Adrenal gland (tissue), 12 donors: ENCODE results near the gene C20orf202. TPM values are rescaled to one million over a fixed set of nuclear protein-coding genes. Genes with fewer than 3 reads are reported as not detected.

Experiments
- DNase-seq, 7 donors: peaks; one replicate each; pipeline ENCODE4 v3.0.0-alpha.2; 2019 to 2020
- H3K27ac ChIP-seq, 5 donors: fragments of 200-600 bp; sonication (generic) in 4 of 5; 1 replicate in 3 of 5; 2 replicates in 2 of 5; pipeline versions ENCODE4 v1.5.1 to v1.8.0; 2016 to 2020; ENCODE audit warnings: mild to moderate bottlenecking in 1 of 5
- H3K27me3 ChIP-seq: fragments of 200-600 bp; 2 replicates; pipeline ENCODE4 v1.8.0; 2021
- H3K36me3 ChIP-seq, 2 donors: fragments of 200-600 bp; replicated peaks in 1 of 2; 1 replicate in 1 of 2; 2 replicates in 1 of 2; pipeline versions ENCODE4 v1.5.1 to v1.8.0; 2018 to 2022
- H3K4me1 ChIP-seq, 2 donors: fragments of 200-600 bp; replicated peaks in 1 of 2; 1 replicate in 1 of 2; 2 replicates in 1 of 2; pipeline versions ENCODE4 v1.5.1 to v1.8.0; 2018 to 2021
- H3K4me3 ChIP-seq, 4 donors: fragments of 200-600 bp; sonication (generic) in 3 of 4; one replicate each; pipeline ENCODE4 v1.5.1; 2016 to 2018
- H3K9me3 ChIP-seq, 3 donors: fragments of 200-600 bp; sonication (generic) in 1 of 3; replicated peaks in 1 of 3; 1 replicate in 2 of 3; 2 replicates in 1 of 3; pipeline versions ENCODE4 v1.5.1 to v1.8.0; 2016 to 2021
- CTCF ChIP-seq, 6 experiments: fragments of 450-650 bp in 4 of 6; fragments of 200-600 bp in 2 of 6; sonication (generic) in 1 of 6; IDR thresholded peaks; 1 replicate in 5 of 6; 2 replicates in 1 of 6; pipeline versions ENCODE4 v1.5.1 to v1.8.0; 2016 to 2021; ENCODE audit warnings: antibody characterized with exemption in 6 of 6, mild to moderate bottlenecking in 2 of 6, moderate library complexity in 1 of 6
- POLR2A ChIP-seq, 2 donors: fragments of 450-650 bp; IDR thresholded peaks; one replicate each; pipeline ENCODE4 v1.6.1; 2017; ENCODE audit warnings: antibody characterized with exemption in 2 of 2, mild to moderate bottlenecking in 2 of 2, moderate library complexity in 1 of 2
- WGBS, 4 donors: extraction: QIAGEN DNeasy Blood & Tissue Kit in 2 of 4; methylation state at CpG; one replicate each; pipeline versions ENCODE4 v1.1.5 to v1.1.7; 2013 to 2017; 5-methylcytosine and 5-hydroxymethylcytosine counted together
- intact Hi-C, 2 donors: fragments of 100-400 bp; cut with DNase I; formaldehyde crosslinking; loops; one replicate each; pipeline versions ENCODE4 v1.14.1 to v1.15.0; 2022 to 2023
- polyA plus RNA-seq, 3 donors: library from polyadenylated mRNA; stranded (reverse); fragments of 200-250 nt in 2 of 3; fragments of 350-450 nt in 1 of 3; fragmentation: Illumina TruSeq in 1 of 3; extraction: RNeasy Lipid Tissue Mini Kit (QIAGEN cat#74804) in 1 of 3; gene quantifications; one replicate each; pipeline ENCODE4 v1.2.3, GENCODE V29; 2013 to 2014
- total RNA-seq, 9 donors: library from RNA; depleted of rRNA in 4 of 9; stranded (reverse); fragments of >200 nt in 4 of 9; fragments of 120-200 nt in 1 of 9; fragmentation: NEBNext Ultra II Directional in 1 of 9; extraction: Animal tissue kit (Norgen Biotek cat#: 25700) in 1 of 9; gene quantifications; one replicate each; pipeline versions ENCODE4 v1.1.0 to v1.2.4, GENCODE V29; 2013 to 2023
- donor health status: healthy with polysubstance abuse.
- donor health status: Bipolar disorder and iron deficiency.
- donor health status: DM: yes; HTN: yes; CAD: no.
- donor health status: DM: no; HTN: no; CAD: no.
- donor health status: DM: no; HTN: no; CAD: no.
- donor health status: DM: yes; HTN: yes; CAD: no.

Gene C20orf202
- total and polyA plus RNA-seq, 12 donors, result 0.17 to 0.95 (median 0.36) TPM; not detected in 3

- H3K27ac ChIP-seq, result no peak overlapping the region
- no peaks in the 10 kb centered on the region for H3K36me3 ChIP-seq
- H3K9me3 ChIP-seq, result no peaks in the 10 kb centered on the region
- no peak overlapping the region for H3K4me3 ChIP-seq
- intact Hi-C loops, result loop anchor here in 1 of 2 donors (10.0 kb wide), 1 partner anchor 230 kb away; no protein-coding TSS in a partner anchor
- H3K4me1 ChIP-seq, result no peaks in the 10 kb centered on the region
- TF ChIP-seq POLR2A (IDR thresholded peaks at IDR 0.05), result no peak
- TF ChIP-seq CTCF (IDR thresholded peaks at IDR 0.05), result no peak
- DNase-seq, result no peak
- WGBS, 4 donors, result 91 to 100% (median 95%) methylated on average over 1 of the region's 1 CpG
- no peaks in the 10 kb centered on the region for H3K27me3 ChIP-seq
These were observed 8.0 kb upstream of the C20orf202 start for GRCh38 chr20:1195226-1195625.

GRCh38 chr20:1196634-1197033 is 6.6 kb upstream of the C20orf202 start:
- no peak overlapping the region for H3K4me3 ChIP-seq
- 83 to 88% (median 85%) methylated on average over 2 of the region's 2 CpGs for WGBS, 4 donors
- TF ChIP-seq CTCF (IDR thresholded peaks at IDR 0.05), result no peak
- no peak for TF ChIP-seq POLR2A (IDR thresholded peaks at IDR 0.05)
- intact Hi-C loops, result loop anchor here in 1 of 2 donors (10.0 kb wide), 1 partner anchor 232 kb away; no protein-coding TSS in a partner anchor
- H3K9me3 ChIP-seq, result no peaks in the 10 kb centered on the region
- H3K27ac ChIP-seq, result no peak overlapping the region
- DNase-seq, result no peak
- no peaks in the 10 kb centered on the region for H3K27me3 ChIP-seq
- no peaks in the 10 kb centered on the region for H3K36me3 ChIP-seq
- no peaks in the 10 kb centered on the region for H3K4me1 ChIP-seq

- no peak for TF ChIP-seq POLR2A (IDR thresholded peaks at IDR 0.05)
- no peak for TF ChIP-seq CTCF (IDR thresholded peaks at IDR 0.05)
- 83 to 85% (median 84%) methylated on average over 7 of the region's 7 CpGs for WGBS, 4 donors
- intact Hi-C loops, result loop anchor here in 1 of 2 donors (10.0 kb wide), 1 partner anchor 233 kb away; no protein-coding TSS in a partner anchor
These were observed 5.5 kb upstream of the C20orf202 start for GRCh38 chr20:1197801-1198200.

GRCh38 chr20:1198751-1199150 is 4.5 kb upstream of the C20orf202 start:
- intact Hi-C loops, result loop anchor here in 1 of 2 donors (10.0 kb wide), 1 partner anchor 234 kb away; no protein-coding TSS in a partner anchor
- H3K4me3 ChIP-seq, result no peak overlapping the region
- H3K27me3 ChIP-seq, result no peaks in the 10 kb centered on the region
- TF ChIP-seq CTCF (IDR thresholded peaks at IDR 0.05) (no peak), POLR2A (IDR thresholded peaks at IDR 0.05) (no peak)
- no peak for DNase-seq
- no peaks in the 10 kb centered on the region for H3K9me3 ChIP-seq
- no peak overlapping the region for H3K27ac ChIP-seq
- H3K36me3 ChIP-seq, result no peaks in the 10 kb centered on the region
- H3K4me1 ChIP-seq, result no peaks in the 10 kb centered on the region
- 81 to 95% (median 88%) methylated on average over 5 of the region's 5 CpGs for WGBS, 4 donors

More at GRCh38 chr20:1197801-1198200, 5.5 kb upstream of the C20orf202 start:
- no peaks in the 10 kb centered on the region for H3K4me1 ChIP-seq
- H3K4me3 ChIP-seq, result no peak overlapping the region
- H3K27ac ChIP-seq, result no peak overlapping the region
- no peaks in the 10 kb centered on the region for H3K9me3 ChIP-seq
- DNase-seq, result no peak
- no peaks in the 10 kb centered on the region for H3K27me3 ChIP-seq
- no peaks in the 10 kb centered on the region for H3K36me3 ChIP-seq
